ENCODE measurements around the gene RAB7A. TPM values are rescaled to one million over a fixed set of nuclear protein-coding genes. Genes with fewer than 3 reads are reported as not detected.

Gene RAB7A
- total and polyA plus RNA-seq, 10 of the 15 experiments (the other 5 are each of a cell fraction or from before 2014, with no cell fraction given): 40.3 to 212 (median 160) TPM

GRCh38 chr3:128727485-128727884, 1.5 kb downstream of the RAB7A start:
- H3K27ac ChIP-seq (ENCODE audit: control insufficient read depth, insufficient read depth): peak overlapping the region; percentile 86; the same call in 1 of the 2 replicates
- peaks cover 66% of the 10 kb centered on the region for H3K79me2 ChIP-seq (ENCODE audit: control insufficient read depth, insufficient read depth, low read length)
- H3K9ac ChIP-seq (ENCODE audit: control insufficient read depth, insufficient read depth, low read length): peak overlapping the region; percentile 94
- in situ Hi-C loops (cut with MboI): no loop called here
- 17% methylated on average over 6 of the region's 6 CpGs for WGBS (ENCODE audit: insufficient coverage, insufficient replicate concordance, low lambda C conversion rate, missing lambda C conversion rate)
- H4K20me1 ChIP-seq (ENCODE audit: control insufficient read depth, insufficient read depth): peaks cover 8% of the 10 kb centered on the region
- no peaks in the 10 kb centered on the region for H3K27me3 ChIP-seq (replicated peaks in 1 of 2; ENCODE audit: control insufficient read depth in 2 of 2, insufficient read depth in 2 of 2, low read length in 1 of 2)
- peak overlapping the region; percentile 79 for H3K4me3 ChIP-seq
- SMC1A ChIA-PET (ENCODE audit: uncharacterized antibody, unreplicated experiment): interaction anchor here (0.6 to 4.0 kb wide), 9 partner anchors 9 to 138 kb away, joined by 3 to 26 read pairs (median 4); no protein-coding TSS in a partner anchor
- no peak for ATAC-seq
- H3K4me1 ChIP-seq (ENCODE audit: control insufficient read depth, insufficient read depth, low read length): peaks cover 12% of the 10 kb centered on the region
- RAD21 ChIA-PET (ENCODE audit: unreplicated experiment): interaction anchor here (0.9 to 3.8 kb wide), 3 partner anchors 46 to 152 kb away, joined by 3 to 14 read pairs (median 3); partner anchors contain the start of gene ACAD9
- peak overlapping the region; percentile 82 for H3K4me2 ChIP-seq (ENCODE audit: control insufficient read depth, insufficient read depth)
- BruUV-seq (replicated peaks): no TSS peak
- FAIRE-seq: no peak
- no peaks in the 10 kb centered on the region for H3K36me3 ChIP-seq (ENCODE audit: control insufficient read depth in 2 of 2, insufficient read depth in 2 of 2, low read length in 1 of 2)
- intact Hi-C loops (cut with micrococcal nuclease; ENCODE audit: unreplicated experiment): loop anchor here (2.0 kb wide), 1 partner anchor 77 kb away; no protein-coding TSS in a partner anchor
- H3K9me3 ChIP-seq (replicated peaks; ENCODE audit: control insufficient read depth, insufficient read depth, low read length): no peaks in the 10 kb centered on the region
- no peak for DNase-seq (ENCODE audit: low read depth, low spot score)
- POLR2A ChIA-PET: interaction anchor here (1.0 to 2.9 kb wide), 4 partner anchors 10 to 77 kb away, joined by 3 to 11 read pairs (median 4); no protein-coding TSS in a partner anchor
- no peak for TF ChIP-seq ZNF217 (IDR thresholded peaks at IDR 0.05)
- no peak for TF ChIP-seq CREM (IDR thresholded peaks at IDR 0.05; ENCODE audit: low read depth)
- TF ChIP-seq IRF3 (IDR thresholded peaks at IDR 0.05): no peak
- no peak for TF ChIP-seq ZNF384 (IDR thresholded peaks at IDR 0.05; ENCODE audit: borderline replicate concordance, low read depth, low read length)
- no peak for TF ChIP-seq MEF2A (IDR thresholded peaks at IDR 0.05; ENCODE audit: insufficient read depth, low read depth, low read length)
- no peak for TF ChIP-seq YY1 (IDR thresholded peaks at IDR 0.05; ENCODE audit: low read depth, low read length)
- no peak for TF ChIP-seq NRF1 (conservative IDR thresholded peaks at IDR 0.05; ENCODE audit: low read depth, low read length)
- TF ChIP-seq ZNF24 (IDR thresholded peaks at IDR 0.05): no peak
- no peak for TF ChIP-seq BACH1 (IDR thresholded peaks at IDR 0.05; ENCODE audit: borderline replicate concordance)
- no peak for TF ChIP-seq NBN (IDR thresholded peaks at IDR 0.05)
- CTCF ChIA-PET: interaction anchor here (0.6 to 1.6 kb wide), 5 partner anchors 9 to 150 kb away, joined by 3 to 9 read pairs (median 3); no protein-coding TSS in a partner anchor
- no peak overlapping the region for H2AFZ ChIP-seq (ENCODE audit: control insufficient read depth, low read depth, low read length)

Data from GM12878 (cell line).